ENCODE results near the gene CEACAM6. TPM values are rescaled to one million over a fixed set of nuclear protein-coding genes. Genes with fewer than 3 reads are reported as not detected.

Gene CEACAM6
- total RNA-seq, 1 experiment from 2014 or later, result 10.7 TPM

DNA sequence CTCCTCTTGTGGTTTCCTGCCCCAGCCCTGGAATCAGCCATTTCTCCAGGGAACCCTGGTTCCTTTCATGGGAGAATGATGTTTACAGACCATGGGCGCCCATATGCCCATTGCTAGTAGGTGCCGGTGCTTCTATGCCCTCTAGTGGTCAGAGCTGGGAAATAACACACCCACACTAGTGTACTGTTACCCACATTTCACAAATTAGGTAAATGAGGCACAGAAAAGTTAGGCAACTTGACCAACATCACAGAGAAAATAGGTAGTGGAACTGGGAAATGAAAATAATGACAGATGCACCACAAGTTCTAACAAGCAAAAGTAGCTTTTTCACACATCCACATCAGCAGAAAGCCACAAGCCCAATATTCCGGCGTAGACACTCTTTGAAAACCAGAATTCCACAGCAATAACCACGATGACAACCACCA is 39.7 kb downstream of the CEACAM6 start:
- ChIA-PET POLR2A (no interaction called here), CTCF (interaction anchor here (0.5 to 1.9 kb wide), 7 partner anchors 8 to 673 kb away, joined by 3 to 11 read pairs (median 5); no protein-coding TSS in a partner anchor)
- Mint-ChIP-seq H3K4me1 (ENCODE audit: low read depth, unreplicated experiment) (peaks cover 24% of the 10 kb centered on the region), H3K27ac (ENCODE audit: unreplicated experiment) (no peak overlapping the region), H3K36me3 (ENCODE audit: insufficient read depth, unreplicated experiment) (no peaks in the 10 kb centered on the region), H3K9me3 (ENCODE audit: unreplicated experiment) (no peaks in the 10 kb centered on the region), H3K4me3 (ENCODE audit: unreplicated experiment) (no peak overlapping the region), H3K27me3 (ENCODE audit: insufficient read depth, unreplicated experiment) (no peaks in the 10 kb centered on the region)
- intact Hi-C loops (cut with micrococcal nuclease; ENCODE audit: unreplicated experiment), result loop anchor here (1.0 kb wide), 1 partner anchor 26 kb away; no protein-coding TSS in a partner anchor
- BruUV-seq (replicated peaks), result no TSS peak
- peak; percentile 68 to 71 for DNase-seq
- Histone ChIP-seq H3K9me3 (no peaks in the 10 kb centered on the region), H3K4me1 (peaks cover 25% of the 10 kb centered on the region), H3K4me3 (ENCODE audit: low read depth, low read length) (no peak overlapping the region), H3K36me3 (ENCODE audit: control insufficient read depth, insufficient read depth, low read length) (no peaks in the 10 kb centered on the region), H3K27me3 (replicated peaks; ENCODE audit: control insufficient read depth, insufficient read depth, low read length) (no peaks in the 10 kb centered on the region)
- TF ChIP-seq, protein P1, sequence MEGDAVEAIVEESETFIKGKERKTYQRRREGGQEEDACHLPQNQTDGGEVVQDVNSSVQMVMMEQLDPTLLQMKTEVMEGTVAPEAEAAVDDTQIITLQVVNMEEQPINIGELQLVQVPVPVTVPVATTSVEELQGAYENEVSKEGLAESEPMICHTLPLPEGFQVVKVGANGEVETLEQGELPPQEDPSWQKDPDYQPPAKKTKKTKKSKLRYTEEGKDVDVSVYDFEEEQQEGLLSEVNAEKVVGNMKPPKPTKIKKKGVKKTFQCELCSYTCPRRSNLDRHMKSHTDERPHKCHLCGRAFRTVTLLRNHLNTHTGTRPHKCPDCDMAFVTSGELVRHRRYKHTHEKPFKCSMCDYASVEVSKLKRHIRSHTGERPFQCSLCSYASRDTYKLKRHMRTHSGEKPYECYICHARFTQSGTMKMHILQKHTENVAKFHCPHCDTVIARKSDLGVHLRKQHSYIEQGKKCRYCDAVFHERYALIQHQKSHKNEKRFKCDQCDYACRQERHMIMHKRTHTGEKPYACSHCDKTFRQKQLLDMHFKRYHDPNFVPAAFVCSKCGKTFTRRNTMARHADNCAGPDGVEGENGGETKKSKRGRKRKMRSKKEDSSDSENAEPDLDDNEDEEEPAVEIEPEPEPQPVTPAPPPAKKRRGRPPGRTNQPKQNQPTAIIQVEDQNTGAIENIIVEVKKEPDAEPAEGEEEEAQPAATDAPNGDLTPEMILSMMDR (IDR thresholded peaks at IDR 0.05; ENCODE audit: insufficient read depth in 1 of 2, low read depth in 1 of 2, low read length in 1 of 2, severe bottlenecking in 1 of 2, unreplicated experiment in 1 of 2), result peak; percentile 73 to 87

DNA sequence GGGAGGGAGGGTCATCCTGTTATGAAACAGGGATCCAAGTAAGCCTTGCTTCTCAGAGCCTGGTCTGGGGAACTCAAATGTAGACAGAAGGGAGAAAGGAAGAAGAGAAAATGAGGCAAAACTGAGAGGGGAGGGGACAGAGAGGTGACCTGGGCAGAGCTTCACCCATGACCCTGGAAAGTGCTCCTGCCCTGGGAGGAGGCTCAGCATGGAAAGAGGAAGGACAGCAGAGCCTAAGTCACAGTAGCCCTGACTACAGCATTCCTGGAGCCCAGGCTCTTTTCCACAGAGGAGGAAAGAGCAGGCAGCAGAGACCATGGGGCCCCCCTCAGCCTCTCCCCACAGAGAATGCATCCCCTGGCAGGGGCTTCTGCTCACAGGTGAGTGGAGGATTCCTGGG is 41.0 kb downstream of the CEACAM6 start, which contains the start of gene CEACAM3:
Gene CEACAM3, plus strand, starts transcription at position 226 of the 400 bp plus-strand sequence. Its CDS starts 91 bp downstream, at position 317.
- Histone ChIP-seq H3K4me3 (ENCODE audit: low read depth, low read length) (no peak within 1 kb of the TSS), H3K9me3 (peaks cover under 1% of the 10 kb centered on the region; the same call in 1 of the 2 replicates), H3K27me3 (replicated peaks; ENCODE audit: control insufficient read depth, insufficient read depth, low read length) (no peaks in the 10 kb centered on the region), H3K36me3 (ENCODE audit: control insufficient read depth, insufficient read depth, low read length) (no peaks in the 10 kb centered on the region), H3K4me1 (peaks cover 25% of the 10 kb centered on the region)
- Mint-ChIP-seq H3K36me3 (ENCODE audit: insufficient read depth, unreplicated experiment) (no peaks in the 10 kb centered on the region), H3K4me3 (ENCODE audit: unreplicated experiment) (no peak within 1 kb of the TSS), H3K27ac (ENCODE audit: unreplicated experiment) (no peak within 1 kb of the TSS), H3K9me3 (ENCODE audit: unreplicated experiment) (peaks cover 10% of the 10 kb centered on the region), H3K27me3 (ENCODE audit: insufficient read depth, unreplicated experiment) (no peaks in the 10 kb centered on the region), H3K4me1 (ENCODE audit: low read depth, unreplicated experiment) (peaks cover 32% of the 10 kb centered on the region)
- no peak for DNase-seq
- BruUV-seq (replicated peaks), result no TSS peak
- intact Hi-C loops (cut with micrococcal nuclease; ENCODE audit: unreplicated experiment), result no loop called here
- ChIA-PET POLR2A (no interaction called here), CTCF (interaction anchor here (1.4 to 1.8 kb wide), 3 partner anchors 10 to 43 kb away, joined by 3 to 11 read pairs (median 8); no protein-coding TSS in a partner anchor)
- TF ChIP-seq, protein P1 (IDR thresholded peaks at IDR 0.05; ENCODE audit: insufficient read depth in 1 of 2, low read depth in 1 of 2, low read length in 1 of 2, severe bottlenecking in 1 of 2, unreplicated experiment in 1 of 2), result no peak

DNA sequence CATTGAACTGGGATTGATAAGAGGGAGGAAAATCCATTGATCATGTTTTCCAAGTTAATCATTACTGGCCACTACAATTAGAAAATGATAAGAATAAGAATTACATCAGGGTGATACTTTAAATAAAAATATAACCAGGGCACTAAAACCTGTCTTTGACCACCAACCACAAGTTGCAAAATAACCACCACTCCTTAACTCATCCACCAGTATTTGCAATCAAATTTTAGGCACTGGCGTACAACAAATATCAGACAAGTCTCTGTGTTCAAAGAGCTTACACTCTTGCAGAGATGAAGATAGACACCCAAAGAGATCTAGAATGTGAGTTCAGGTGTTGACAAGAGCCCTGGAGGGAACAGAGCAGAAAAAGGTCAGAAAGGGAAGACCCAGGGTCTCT is 41.6 kb downstream of the CEACAM6 start:
- CTCF ChIA-PET, result no interaction called here
- Mint-ChIP-seq H3K27ac (ENCODE audit: unreplicated experiment) (no peak overlapping the region), H3K9me3 (ENCODE audit: unreplicated experiment) (peaks cover 11% of the 10 kb centered on the region), H3K4me1 (ENCODE audit: low read depth, unreplicated experiment) (peaks cover 32% of the 10 kb centered on the region), H3K36me3 (ENCODE audit: insufficient read depth, unreplicated experiment) (no peaks in the 10 kb centered on the region), H3K27me3 (ENCODE audit: insufficient read depth, unreplicated experiment) (no peaks in the 10 kb centered on the region), H3K4me3 (ENCODE audit: unreplicated experiment) (no peak overlapping the region)
- no TSS peak for BruUV-seq (replicated peaks)
- Histone ChIP-seq H3K36me3 (ENCODE audit: control insufficient read depth, insufficient read depth, low read length) (no peaks in the 10 kb centered on the region), H3K4me1 (peaks cover 25% of the 10 kb centered on the region), H3K27me3 (replicated peaks; ENCODE audit: control insufficient read depth, insufficient read depth, low read length) (no peaks in the 10 kb centered on the region), H3K9me3 (peaks cover 5% of the 10 kb centered on the region; the same call in 1 of the 2 replicates), H3K4me3 (ENCODE audit: low read depth, low read length) (no peak overlapping the region)
- intact Hi-C loops (cut with micrococcal nuclease; ENCODE audit: unreplicated experiment), result no loop called here
- no peak for DNase-seq
- POLR2A ChIA-PET, result no interaction called here
- TF ChIP-seq, protein P1 (IDR thresholded peaks at IDR 0.05; ENCODE audit: insufficient read depth in 1 of 2, low read depth in 1 of 2, low read length in 1 of 2, severe bottlenecking in 1 of 2, unreplicated experiment in 1 of 2), result no peak

Data from Caco-2 (cell line).